Neural progenitor cell (in vitro differentiated cells): ENCODE data around the gene CRACDL. TPM values are rescaled to one million over a fixed set of nuclear protein-coding genes. Genes with fewer than 3 reads are reported as not detected.

Experiments used
- DNase-seq: peaks from one replicate; pipeline ENCODE4 v3.0.0-alpha.2; 2016; ENCODE audit warnings: low spot score
- H2AFZ ChIP-seq: fragments of 200-600 bp; sonication (generic); replicated peaks from 2 replicates; pipeline ENCODE4 v1.6.1; 2016; ENCODE audit warnings: antibody characterized with exemption
- H3F3A ChIP-seq: fragments of 200-600 bp; sonication (generic); 2 replicates; pipeline ENCODE4 v1.6.1; 2016; ENCODE audit warnings: antibody characterized with exemption, low read depth
- H3K27ac ChIP-seq: fragments of 200-600 bp; sonication (generic); 2 replicates; pipeline ENCODE4 v1.5.1; 2016; ENCODE audit warnings: mild to moderate bottlenecking
- H3K27me3 ChIP-seq: fragments of 200-600 bp; sonication (generic); 2 replicates; pipeline ENCODE4 v1.6.1; 2016; ENCODE audit warnings: mild to moderate bottlenecking, moderate library complexity
- H3K36me3 ChIP-seq: fragments of 200-600 bp; sonication (generic); 2 replicates; pipeline ENCODE4 v1.5.1; 2016
- H3K4me1 ChIP-seq: fragments of 200-600 bp; sonication (generic); 2 replicates; pipeline ENCODE4 v1.6.1; 2016; ENCODE audit warnings: mixed run types
- H3K4me2 ChIP-seq: fragments of 200-600 bp; sonication (generic); 2 replicates; pipeline ENCODE4 v1.6.1; 2016
- H3K4me3 ChIP-seq: fragments of 200-600 bp; sonication (generic); 2 replicates; pipeline ENCODE4 v1.5.1; 2016
- H3K79me2 ChIP-seq: fragments of 200-600 bp; sonication (generic); 2 replicates; pipeline ENCODE4 v1.6.1; 2016; ENCODE audit warnings: low read depth
- H3K9ac ChIP-seq: fragments of 200-600 bp; sonication (generic); 2 replicates; pipeline ENCODE4 v1.6.1; 2016
- H3K9me3 ChIP-seq: fragments of 200-600 bp; sonication (generic); 2 replicates; pipeline ENCODE4 v1.5.1; 2016; ENCODE audit warnings: low read depth
- H4K20me1 ChIP-seq: fragments of 200-600 bp; sonication (generic); 2 replicates; pipeline ENCODE4 v1.6.1; 2016; ENCODE audit warnings: low read depth
- H3K27ac Mint-ChIP-seq: 3 replicates; pipeline ENCODE4 v1.8.0; 2021; ENCODE audit warnings: mixed read lengths
- H3K27me3 Mint-ChIP-seq: 2 replicates; pipeline ENCODE4 v1.8.0; 2022; ENCODE audit warnings: low read depth, mild to moderate bottlenecking, inconsistent platforms, moderate library complexity, mixed read lengths; ENCODE audit not compliant: insufficient read depth
- H3K36me3 Mint-ChIP-seq: 3 replicates; pipeline ENCODE4 v1.8.0; 2021; ENCODE audit warnings: mixed read lengths
- H3K4me1 Mint-ChIP-seq: 3 replicates; pipeline ENCODE4 v1.8.0; 2021; ENCODE audit warnings: mixed read lengths
- H3K4me3 Mint-ChIP-seq: 3 replicates; pipeline ENCODE4 v1.8.0; 2021; ENCODE audit warnings: mild to moderate bottlenecking, moderate library complexity, mixed read lengths
- H3K9me3 Mint-ChIP-seq: 3 replicates; pipeline ENCODE4 v1.8.0; 2020; ENCODE audit warnings: mixed read lengths
- CTCF ChIP-seq: fragments of 200-600 bp; sonication (generic); IDR thresholded peaks from 2 replicates; pipeline ENCODE4 v1.5.1; 2017; ENCODE audit warnings: antibody characterized with exemption, mild to moderate bottlenecking
- EZH2 ChIP-seq: fragments of 200-600 bp; sonication (generic); IDR thresholded peaks from 2 replicates; pipeline ENCODE4 v1.6.1; 2017; ENCODE audit warnings: antibody characterized with exemption, mild to moderate bottlenecking, moderate library complexity
- EZH2phosphoT487 ChIP-seq: fragments of 200-600 bp; sonication (generic); IDR thresholded peaks from 2 replicates; pipeline ENCODE4 v1.6.1; 2017; ENCODE audit warnings: antibody characterized with exemption
- total RNA-seq: library from RNA; depleted of rRNA; stranded (reverse); fragments of >200 nt; gene quantifications from 2 replicates; pipeline ENCODE4 v1.2.3, GENCODE V29; 2015; ENCODE audit warnings: low replicate concordance

The CRACDL gene
- total RNA-seq, 1 donor from 2014 or later, result 0.07 TPM

GRCh38 chr2:98787700-98788099 is 148.3 kb downstream of the CRACDL start:
- H3K36me3 Mint-ChIP-seq, result no peaks in the 10 kb centered on the region
- H3K27me3 Mint-ChIP-seq, result peaks cover 4% of the 10 kb centered on the region
- Histone ChIP-seq H3K27me3 (no peaks in the 10 kb centered on the region), H3K4me1 (no peaks in the 10 kb centered on the region), H3K4me2 (no peak overlapping the region), H2AFZ (no peak overlapping the region), H3K79me2 (no peaks in the 10 kb centered on the region), H3K9ac (no peak overlapping the region), H4K20me1 (no peaks in the 10 kb centered on the region), H3K36me3 (no peaks in the 10 kb centered on the region), H3K4me3 (no peak overlapping the region), H3K27ac (no peak overlapping the region), H3K9me3 (no peaks in the 10 kb centered on the region), H3F3A (no peaks in the 10 kb centered on the region)
- TF ChIP-seq CTCF, result no peak
- TF ChIP-seq EZH2, result no peak
- H3K9me3 Mint-ChIP-seq, result peaks cover 5% of the 10 kb centered on the region
- no peak overlapping the region for H3K27ac Mint-ChIP-seq
- DNase-seq, result no peak
- H3K4me1 Mint-ChIP-seq, result peaks cover 12% of the 10 kb centered on the region
- H3K4me3 Mint-ChIP-seq, result no peak overlapping the region

- Histone ChIP-seq H3K36me3 (no peaks in the 10 kb centered on the region), H3K4me1 (no peaks in the 10 kb centered on the region), H3K9me3 (peaks cover 10% of the 10 kb centered on the region), H3K27ac (no peak overlapping the region), H3K27me3 (no peaks in the 10 kb centered on the region), H3K9ac (no peak overlapping the region), H3K4me3 (no peak overlapping the region), H3F3A (no peaks in the 10 kb centered on the region), H3K79me2 (no peaks in the 10 kb centered on the region), H3K4me2 (no peak overlapping the region), H2AFZ (no peak overlapping the region), H4K20me1 (no peaks in the 10 kb centered on the region)
- Mint-ChIP-seq H3K9me3 (peaks cover 15% of the 10 kb centered on the region), H3K27me3 (peaks cover 4% of the 10 kb centered on the region), H3K4me3 (no peak overlapping the region), H3K4me1 (peaks cover 12% of the 10 kb centered on the region), H3K36me3 (no peaks in the 10 kb centered on the region), H3K27ac (no peak overlapping the region)
- no peak for DNase-seq
- TF ChIP-seq EZH2 (no peak), EZH2phosphoT487 (no peak), CTCF (no peak)
Observed at GRCh38 chr2:98786179-98786578, 149.8 kb downstream of the CRACDL start.

GRCh38 chr2:98782570-98782969 is 153.5 kb downstream of the CRACDL start:
- H3K36me3 Mint-ChIP-seq, result no peaks in the 10 kb centered on the region
- H3K4me2 ChIP-seq, result no peak overlapping the region
- no peak for DNase-seq
- no peak overlapping the region for H3K4me3 ChIP-seq
- H3K27me3 Mint-ChIP-seq, result peaks cover 6% of the 10 kb centered on the region
- no peaks in the 10 kb centered on the region for H3F3A ChIP-seq
- H2AFZ ChIP-seq, result no peak overlapping the region
- H4K20me1 ChIP-seq, result no peaks in the 10 kb centered on the region
- H3K4me1 Mint-ChIP-seq, result peaks cover 9% of the 10 kb centered on the region
- H3K27me3 ChIP-seq, result no peaks in the 10 kb centered on the region
- H3K4me3 Mint-ChIP-seq, result no peak overlapping the region
- H3K9me3 ChIP-seq, result peaks cover 11% of the 10 kb centered on the region
- no peak for TF ChIP-seq CTCF
- no peak for TF ChIP-seq EZH2phosphoT487
- TF ChIP-seq EZH2, result no peak
- H3K27ac Mint-ChIP-seq, result no peak overlapping the region
- H3K79me2 ChIP-seq, result no peaks in the 10 kb centered on the region
- H3K9me3 Mint-ChIP-seq, result peaks cover 20% of the 10 kb centered on the region
- no peaks in the 10 kb centered on the region for H3K4me1 ChIP-seq
- H3K36me3 ChIP-seq, result no peaks in the 10 kb centered on the region
- H3K9ac ChIP-seq, result no peak overlapping the region
- no peak overlapping the region for H3K27ac ChIP-seq
